WTC11 (cell line): ENCODE data around the gene KXD1. TPM values are rescaled to one million over a fixed set of nuclear protein-coding genes. Genes with fewer than 3 reads are reported as not detected.

ENCODE experiments used
- ATAC-seq: fragments of 200-7000 bp; cut with Tn5 transposase; 2 replicates; pipeline ENCODE4 v1.10.0; 2021; ENCODE audit warnings: mild to moderate bottlenecking, moderate library complexity
- CTCF ChIA-PET: fragments of 300-600 bp; sonication (Branson Sonifier 250); formaldehyde crosslinking; loops from one replicate; lab custom pipeline; 2021; ENCODE audit warnings: antibody characterized with exemption; lab: Charles Lee
- POLR2A ChIA-PET: fragments of 350-600 bp; sonication (Branson Sonifier 250); formaldehyde crosslinking; loops from one replicate; lab custom pipeline; 2021; ENCODE audit warnings: antibody characterized with exemption; lab: Charles Lee
- DNase-seq: peaks from one replicate; pipeline ENCODE4 v3.0.0; 2021; ENCODE audit warnings: low spot score
- H3K27ac Mint-ChIP-seq: 2 replicates; pipeline ENCODE4 v1.8.0; 2021; ENCODE audit warnings: mixed read lengths
- H3K27me3 Mint-ChIP-seq: 2 replicates; pipeline ENCODE4 v1.8.0; 2021; ENCODE audit warnings: low read depth, mild to moderate bottlenecking, moderate library complexity, mixed read lengths
- H3K36me3 Mint-ChIP-seq: 2 replicates; pipeline ENCODE4 v1.8.0; 2021; ENCODE audit warnings: mixed read lengths
- H3K4me1 Mint-ChIP-seq: 2 replicates; pipeline ENCODE4 v1.8.0; 2022; ENCODE audit warnings: mixed read lengths
- H3K4me3 Mint-ChIP-seq: 2 replicates; pipeline ENCODE4 v1.8.0; 2021; ENCODE audit warnings: mild to moderate bottlenecking, moderate library complexity, mixed read lengths
- H3K9me3 Mint-ChIP-seq: 2 replicates; pipeline ENCODE4 v1.8.0; 2021; ENCODE audit warnings: mixed read lengths
- CREM ChIP-seq: sonication (generic); formaldehyde crosslinking; IDR thresholded peaks from 2 replicates; pipeline ENCODE4 v1.8.1; 2022; ENCODE audit warnings: mild to moderate bottlenecking, missing genetic modification reagents, moderate library complexity
- E2F5 ChIP-seq: sonication (generic); formaldehyde crosslinking; IDR thresholded peaks from 2 replicates; pipeline ENCODE4 v1.8.1; 2022; ENCODE audit warnings: mild to moderate bottlenecking, moderate library complexity, missing genetic modification reagents
- FOXK1 ChIP-seq: sonication (generic); formaldehyde crosslinking; IDR thresholded peaks from 2 replicates; pipeline ENCODE4 v1.8.0; 2022; ENCODE audit warnings: mild to moderate bottlenecking, moderate library complexity, missing genetic modification reagents
- FOXP1 ChIP-seq: sonication (generic); formaldehyde crosslinking; IDR thresholded peaks from 2 replicates; pipeline ENCODE4 v1.8.0; 2022; ENCODE audit warnings: missing genetic modification reagents, mild to moderate bottlenecking, moderate library complexity, borderline replicate concordance
- RELA ChIP-seq: sonication (generic); formaldehyde crosslinking; IDR thresholded peaks from 2 replicates; pipeline ENCODE4 v1.8.1; 2022; ENCODE audit warnings: missing genetic modification reagents, mild to moderate bottlenecking, borderline replicate concordance
- TCF7 ChIP-seq: sonication (generic); formaldehyde crosslinking; IDR thresholded peaks from 2 replicates; pipeline ENCODE4 v1.8.0; 2022; ENCODE audit warnings: mild to moderate bottlenecking, low read depth, missing genetic modification reagents, moderate library complexity
- TEAD1 ChIP-seq: sonication (generic); formaldehyde crosslinking; IDR thresholded peaks from 2 replicates; pipeline ENCODE4 v1.8.0; 2022; ENCODE audit warnings: mild to moderate bottlenecking, missing genetic modification reagents
- ZBTB21 ChIP-seq: sonication (generic); formaldehyde crosslinking; IDR thresholded peaks from 2 replicates; pipeline ENCODE4 v1.8.1; 2023; ENCODE audit warnings: mild to moderate bottlenecking, missing genetic modification reagents, borderline replicate concordance
- ZNF263 ChIP-seq: sonication (generic); formaldehyde crosslinking; IDR thresholded peaks from 2 replicates; pipeline ENCODE4 v1.8.1; 2022; ENCODE audit warnings: low read depth, mild to moderate bottlenecking, moderate library complexity, missing genetic modification reagents
- ZNF317 ChIP-seq: sonication (generic); formaldehyde crosslinking; IDR thresholded peaks from 2 replicates; pipeline ENCODE4 v1.8.1; 2023; ENCODE audit warnings: low read depth, mild to moderate bottlenecking, moderate library complexity, missing genetic modification reagents, borderline replicate concordance
- total RNA-seq: library from RNA; stranded (reverse); gene quantifications from 3 replicates; pipeline ENCODE4 v1.2.3, GENCODE V29; 2021
- TF ChIP-seq, protein P1 (sequence below): sonication (generic); formaldehyde crosslinking; IDR thresholded peaks from 2 replicates; pipeline ENCODE4 v1.8.0; 2023; ENCODE audit warnings: mild to moderate bottlenecking, missing genetic modification reagents
- TF ChIP-seq, protein P2 (sequence below): sonication (generic); formaldehyde crosslinking; IDR thresholded peaks from 2 replicates; pipeline ENCODE4 v1.8.0; 2023; ENCODE audit warnings: missing genetic modification reagents
- TF ChIP-seq, protein P3 (sequence below): fragments of 250-450 bp; sonication (Bioruptor Pico); IDR thresholded peaks from 2 replicates; pipeline ENCODE4 v1.8.0; 2021; ENCODE audit warnings: mild to moderate bottlenecking
- TF ChIP-seq, protein P4 (sequence below): sonication (generic); formaldehyde crosslinking; IDR thresholded peaks from 2 replicates; pipeline ENCODE4 v1.8.0; 2022; ENCODE audit warnings: mild to moderate bottlenecking, missing genetic modification reagents
- TF ChIP-seq, protein P5 (sequence below): sonication (generic); formaldehyde crosslinking; IDR thresholded peaks from 2 replicates; pipeline ENCODE4 v1.8.1; 2023; ENCODE audit warnings: mild to moderate bottlenecking, moderate library complexity, missing genetic modification reagents

Gene KXD1
- total RNA-seq, 1 experiment from 2014 or later: 136 TPM

GRCh38 chr19:18612051-18612771 is 54.5 kb downstream of the KXD1 start (continued):
- TF ChIP-seq, protein P1, sequence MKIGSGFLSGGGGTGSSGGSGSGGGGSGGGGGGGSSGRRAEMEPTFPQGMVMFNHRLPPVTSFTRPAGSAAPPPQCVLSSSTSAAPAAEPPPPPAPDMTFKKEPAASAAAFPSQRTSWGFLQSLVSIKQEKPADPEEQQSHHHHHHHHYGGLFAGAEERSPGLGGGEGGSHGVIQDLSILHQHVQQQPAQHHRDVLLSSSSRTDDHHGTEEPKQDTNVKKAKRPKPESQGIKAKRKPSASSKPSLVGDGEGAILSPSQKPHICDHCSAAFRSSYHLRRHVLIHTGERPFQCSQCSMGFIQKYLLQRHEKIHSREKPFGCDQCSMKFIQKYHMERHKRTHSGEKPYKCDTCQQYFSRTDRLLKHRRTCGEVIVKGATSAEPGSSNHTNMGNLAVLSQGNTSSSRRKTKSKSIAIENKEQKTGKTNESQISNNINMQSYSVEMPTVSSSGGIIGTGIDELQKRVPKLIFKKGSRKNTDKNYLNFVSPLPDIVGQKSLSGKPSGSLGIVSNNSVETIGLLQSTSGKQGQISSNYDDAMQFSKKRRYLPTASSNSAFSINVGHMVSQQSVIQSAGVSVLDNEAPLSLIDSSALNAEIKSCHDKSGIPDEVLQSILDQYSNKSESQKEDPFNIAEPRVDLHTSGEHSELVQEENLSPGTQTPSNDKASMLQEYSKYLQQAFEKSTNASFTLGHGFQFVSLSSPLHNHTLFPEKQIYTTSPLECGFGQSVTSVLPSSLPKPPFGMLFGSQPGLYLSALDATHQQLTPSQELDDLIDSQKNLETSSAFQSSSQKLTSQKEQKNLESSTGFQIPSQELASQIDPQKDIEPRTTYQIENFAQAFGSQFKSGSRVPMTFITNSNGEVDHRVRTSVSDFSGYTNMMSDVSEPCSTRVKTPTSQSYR (CRISPR knock-in tag): no peak

DNA sequence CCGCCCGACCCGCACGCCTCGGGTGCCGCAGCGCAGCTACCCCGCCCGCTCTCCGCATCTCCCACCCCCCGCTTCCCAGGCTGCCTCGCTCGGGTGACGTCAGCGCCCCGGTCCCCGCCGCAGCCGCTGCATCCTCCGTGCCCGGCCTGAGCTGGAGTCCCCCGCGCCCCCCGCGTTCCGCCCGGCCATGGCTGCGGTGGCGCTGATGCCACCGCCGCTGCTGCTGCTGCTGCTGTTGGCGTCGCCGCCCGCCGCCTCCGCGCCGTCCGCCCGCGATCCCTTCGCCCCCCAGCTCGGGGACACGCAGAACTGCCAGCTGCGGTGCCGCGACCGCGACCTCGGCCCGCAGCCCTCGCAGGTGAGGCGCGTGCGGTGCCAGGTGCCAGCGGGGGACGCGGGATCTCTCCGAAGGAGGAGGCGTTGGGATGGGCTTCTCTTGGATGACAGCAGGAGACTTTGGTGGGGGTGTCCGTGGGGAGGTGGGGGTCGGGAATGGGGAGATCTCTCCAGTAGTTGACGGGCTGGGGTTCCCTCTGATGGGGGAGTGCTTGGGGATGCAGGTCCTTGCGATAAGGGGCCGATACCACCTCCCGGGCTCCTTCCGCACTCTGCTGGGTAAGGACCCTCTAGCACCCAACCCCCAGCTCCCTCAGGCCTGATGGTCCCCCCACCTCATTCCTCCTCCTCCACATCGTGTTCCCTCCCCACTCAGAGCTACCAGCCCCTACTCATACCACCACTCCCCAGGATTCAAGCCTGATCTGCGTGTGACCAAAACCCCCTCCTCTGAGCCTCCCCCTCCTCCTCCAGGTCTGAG is 55.3 kb downstream of the KXD1 start, which contains the start of gene TMEM59L:
TSS of gene TMEM59L (plus strand) at position 99 of the 817 bp plus-strand sequence. CDS start at position 188, 89 bp downstream.
- TF ChIP-seq FOXP1 (CRISPR knock-in tag): 0 out of 2 replicates have a peak, but pooled peaks have one; percentile 26
- TF ChIP-seq CREM: peak; percentile 85; the same call in 1 of the 2 replicates
- no peak; the same call in 1 of the 2 replicates for TF ChIP-seq ZBTB21 (CRISPR knock-in tag)
- TF ChIP-seq TCF7: 0 out of 2 replicates have a peak, but pooled peaks have one; percentile 20
- 0 out of 2 replicates have a peak, but pooled peaks have one; percentile 16 for TF ChIP-seq TEAD1 (CRISPR knock-in tag)
- peak; percentile 84 for TF ChIP-seq RELA
- TF ChIP-seq FOXK1 (CRISPR knock-in tag): 0 out of 2 replicates have a peak, but pooled peaks have one; percentile 42
- 0 out of 2 replicates have a peak, but pooled peaks have one; percentile 28 for TF ChIP-seq E2F5
- TF ChIP-seq, protein P2, sequence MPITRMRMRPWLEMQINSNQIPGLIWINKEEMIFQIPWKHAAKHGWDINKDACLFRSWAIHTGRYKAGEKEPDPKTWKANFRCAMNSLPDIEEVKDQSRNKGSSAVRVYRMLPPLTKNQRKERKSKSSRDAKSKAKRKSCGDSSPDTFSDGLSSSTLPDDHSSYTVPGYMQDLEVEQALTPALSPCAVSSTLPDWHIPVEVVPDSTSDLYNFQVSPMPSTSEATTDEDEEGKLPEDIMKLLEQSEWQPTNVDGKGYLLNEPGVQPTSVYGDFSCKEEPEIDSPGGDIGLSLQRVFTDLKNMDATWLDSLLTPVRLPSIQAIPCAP (CRISPR knock-in tag): 0 out of 2 replicates have a peak, but pooled peaks have one; percentile 30
- TF ChIP-seq ZNF263: peak; percentile 51; the same call in 1 of the 2 replicates
- TF ChIP-seq, protein P3, sequence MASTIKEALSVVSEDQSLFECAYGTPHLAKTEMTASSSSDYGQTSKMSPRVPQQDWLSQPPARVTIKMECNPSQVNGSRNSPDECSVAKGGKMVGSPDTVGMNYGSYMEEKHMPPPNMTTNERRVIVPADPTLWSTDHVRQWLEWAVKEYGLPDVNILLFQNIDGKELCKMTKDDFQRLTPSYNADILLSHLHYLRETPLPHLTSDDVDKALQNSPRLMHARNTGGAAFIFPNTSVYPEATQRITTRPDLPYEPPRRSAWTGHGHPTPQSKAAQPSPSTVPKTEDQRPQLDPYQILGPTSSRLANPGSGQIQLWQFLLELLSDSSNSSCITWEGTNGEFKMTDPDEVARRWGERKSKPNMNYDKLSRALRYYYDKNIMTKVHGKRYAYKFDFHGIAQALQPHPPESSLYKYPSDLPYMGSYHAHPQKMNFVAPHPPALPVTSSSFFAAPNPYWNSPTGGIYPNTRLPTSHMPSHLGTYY (CRISPR knock-in tag): no peak
- TF ChIP-seq, protein P4, sequence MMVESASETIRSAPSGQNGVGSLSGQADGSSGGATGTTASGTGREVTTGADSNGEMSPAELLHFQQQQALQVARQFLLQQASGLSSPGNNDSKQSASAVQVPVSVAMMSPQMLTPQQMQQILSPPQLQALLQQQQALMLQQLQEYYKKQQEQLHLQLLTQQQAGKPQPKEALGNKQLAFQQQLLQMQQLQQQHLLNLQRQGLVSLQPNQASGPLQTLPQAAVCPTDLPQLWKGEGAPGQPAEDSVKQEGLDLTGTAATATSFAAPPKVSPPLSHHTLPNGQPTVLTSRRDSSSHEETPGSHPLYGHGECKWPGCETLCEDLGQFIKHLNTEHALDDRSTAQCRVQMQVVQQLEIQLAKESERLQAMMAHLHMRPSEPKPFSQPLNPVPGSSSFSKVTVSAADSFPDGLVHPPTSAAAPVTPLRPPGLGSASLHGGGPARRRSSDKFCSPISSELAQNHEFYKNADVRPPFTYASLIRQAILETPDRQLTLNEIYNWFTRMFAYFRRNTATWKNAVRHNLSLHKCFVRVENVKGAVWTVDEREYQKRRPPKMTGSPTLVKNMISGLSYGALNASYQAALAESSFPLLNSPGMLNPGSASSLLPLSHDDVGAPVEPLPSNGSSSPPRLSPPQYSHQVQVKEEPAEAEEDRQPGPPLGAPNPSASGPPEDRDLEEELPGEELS: peak; percentile 77
- TF ChIP-seq, protein P5, sequence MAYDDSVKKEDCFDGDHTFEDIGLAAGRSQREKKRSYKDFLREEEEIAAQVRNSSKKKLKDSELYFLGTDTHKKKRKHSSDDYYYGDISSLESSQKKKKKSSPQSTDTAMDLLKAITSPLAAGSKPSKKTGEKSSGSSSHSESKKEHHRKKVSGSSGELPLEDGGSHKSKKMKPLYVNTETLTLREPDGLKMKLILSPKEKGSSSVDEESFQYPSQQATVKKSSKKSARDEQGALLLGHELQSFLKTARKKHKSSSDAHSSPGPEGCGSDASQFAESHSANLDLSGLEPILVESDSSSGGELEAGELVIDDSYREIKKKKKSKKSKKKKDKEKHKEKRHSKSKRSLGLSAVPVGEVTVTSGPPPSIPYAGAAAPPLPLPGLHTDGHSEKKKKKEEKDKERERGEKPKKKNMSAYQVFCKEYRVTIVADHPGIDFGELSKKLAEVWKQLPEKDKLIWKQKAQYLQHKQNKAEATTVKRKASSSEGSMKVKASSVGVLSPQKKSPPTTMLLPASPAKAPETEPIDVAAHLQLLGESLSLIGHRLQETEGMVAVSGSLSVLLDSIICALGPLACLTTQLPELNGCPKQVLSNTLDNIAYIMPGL (CRISPR knock-in tag): peak; percentile 59; the same call in 1 of the 2 replicates
- no peak for TF ChIP-seq ZNF317 (CRISPR knock-in tag)
- Mint-ChIP-seq H3K4me3 (peak within 1 kb of the TSS; percentile 80), H3K27me3 (peaks cover 78% of the 10 kb centered on the region), H3K9me3 (peaks cover 7% of the 10 kb centered on the region), H3K27ac (no peak within 1 kb of the TSS), H3K4me1 (peaks cover 38% of the 10 kb centered on the region), H3K36me3 (peaks cover 5% of the 10 kb centered on the region)
- ATAC-seq: no peak; the same call in 1 of the 2 replicates
- DNase-seq: peak; percentile 60
- ChIA-PET POLR2A (interaction anchor here (0.7 to 2.4 kb wide), 3 partner anchors 8 to 24 kb away, joined by 4 to 8 read pairs (median 7); no protein-coding TSS in a partner anchor), CTCF (interaction anchor here (0.7 to 3.4 kb wide), 13 partner anchors 11 to 234 kb away, joined by 3 to 14 read pairs (median 4); no protein-coding TSS in a partner anchor)
